Endothelial cell of umbilical vein (primary cell): ENCODE data around the gene IP6K3. TPM values are rescaled to one million over a fixed set of nuclear protein-coding genes. Genes with fewer than 3 reads are reported as not detected.

ENCODE experiments used
- BruUV-seq: library from RNA; stranded (reverse); fragments of 400-500 nt; replicated peaks from 2 replicates; lab custom pipeline; 2021; lab: Mats Ljungman, UMichigan
- CTCF ChIA-PET: fragments of 300-600, 350-600 bp; sonication (Branson Sonifier 250); formaldehyde crosslinking; loops from one replicate; lab custom pipeline; 2021; ENCODE audit warnings: antibody characterized with exemption, inconsistent platforms; lab: Charles Lee
- POLR2A ChIA-PET: fragments of 300-600, 350-600 bp; sonication (Branson Sonifier 250); formaldehyde crosslinking; loops from one replicate; lab custom pipeline; 2021; ENCODE audit warnings: antibody characterized with exemption, inconsistent platforms; lab: Charles Lee
- DNase-seq: peaks from one replicate; pipeline ENCODE4 v3.0.0-alpha.2; 2011; ENCODE audit warnings: low read depth, low spot score
- FAIRE-seq: peaks from 2 replicates; lab custom pipeline; 2011; peaks lifted over from hg19 to GRCh38; lab: Jason Lieb, UNC
- H2AFZ ChIP-seq: 2 replicates; pipeline ENCODE4 v1.6.0; 2012; ENCODE audit warnings: low read depth, low read length, control low read depth, inconsistent platforms
- H3K27ac ChIP-seq: 2 replicates; pipeline ENCODE4 v1.5.1; 2011; ENCODE audit warnings: low read depth, mild to moderate bottlenecking, control low read depth, low read length, moderate library complexity; ENCODE audit not compliant: insufficient read depth
- H3K27me3 ChIP-seq, 2 experiments: 2 replicates each; pipeline versions ENCODE4 v1.6.0 to v1.6.1; 2011; ENCODE audit warnings: low read length in 2 of 2, mixed read lengths in 1 of 2; ENCODE audit not compliant: control insufficient read depth in 2 of 2, insufficient read depth in 2 of 2
- H3K36me3 ChIP-seq, 2 experiments: 2 replicates in 1 of 2; 3 replicates in 1 of 2; pipeline ENCODE4 v1.5.1; 2011; ENCODE audit warnings: low read length in 2 of 2, mild to moderate bottlenecking in 1 of 2, moderate library complexity in 1 of 2; ENCODE audit not compliant: control insufficient read depth in 2 of 2, insufficient read depth in 2 of 2; ENCODE audit errors: extremely low read depth in 1 of 2
- H3K4me1 ChIP-seq: 3 replicates; pipeline ENCODE4 v1.5.1; 2011; ENCODE audit warnings: mild to moderate bottlenecking, low read length; ENCODE audit not compliant: control insufficient read depth, insufficient read depth; ENCODE audit errors: extremely low read depth
- H3K4me2 ChIP-seq: 2 replicates; pipeline ENCODE4 v1.6.1; 2011; ENCODE audit warnings: low read length, control low read depth, mixed read lengths; ENCODE audit not compliant: insufficient read depth
- H3K4me3 ChIP-seq, 3 experiments: fragments of 200-600 bp in 1 of 3; sonication (generic), shearing (Covaris generic) in 1 of 3; replicated peaks in 1 of 3; 2 replicates each; pipeline ENCODE4 v1.5.1; 2011 to 2016; ENCODE audit warnings: control low read depth in 3 of 3, low read length in 3 of 3, mild to moderate bottlenecking in 2 of 3, inconsistent platforms in 1 of 3, low read depth in 1 of 3, moderate library complexity in 1 of 3; ENCODE audit not compliant: insufficient read depth in 1 of 3
- H3K79me2 ChIP-seq: 2 replicates; pipeline ENCODE4 v1.6.0; 2012; ENCODE audit warnings: low read length, inconsistent platforms; ENCODE audit not compliant: control insufficient read depth, insufficient read depth
- H3K9ac ChIP-seq: replicated peaks from 2 replicates; pipeline ENCODE3; 2011; ENCODE audit warnings: low read length, control low read depth; ENCODE audit not compliant: insufficient read depth; ENCODE audit errors: extremely low read depth
- H3K9me1 ChIP-seq: replicated peaks from 3 replicates; pipeline ENCODE4 v1.6.0; 2011; ENCODE audit warnings: mild to moderate bottlenecking, low read length; ENCODE audit not compliant: control insufficient read depth, insufficient read depth; ENCODE audit errors: extremely low read depth
- H3K9me3 ChIP-seq: replicated peaks from 2 replicates; pipeline ENCODE4 v1.5.1; 2012; ENCODE audit warnings: low read length, inconsistent platforms; ENCODE audit not compliant: control insufficient read depth, insufficient read depth
- H4K20me1 ChIP-seq: replicated peaks from 2 replicates; pipeline ENCODE3; 2011; ENCODE audit warnings: mild to moderate bottlenecking, low read length; ENCODE audit not compliant: control insufficient read depth, insufficient read depth; ENCODE audit errors: extremely low read depth
- CTCF ChIP-seq, 2 donors: IDR thresholded peaks; 1 replicate in 1 of 2; 2 replicates in 1 of 2; pipeline ENCODE4 v1.5.1; 2011; ENCODE audit warnings: low read length in 2 of 2, mild to moderate bottlenecking in 2 of 2, moderate library complexity in 2 of 2, control low read depth in 1 of 2, inconsistent platforms in 1 of 2, low read depth in 1 of 2; ENCODE audit not compliant: insufficient read depth in 1 of 2; ENCODE audit errors: extremely low read depth in 1 of 2
- EZH2 ChIP-seq: IDR thresholded peaks from 2 replicates; pipeline ENCODE4 v1.6.1; 2012; ENCODE audit warnings: borderline replicate concordance, low read depth, mild to moderate bottlenecking, moderate library complexity, low read length, inconsistent platforms; ENCODE audit not compliant: severe bottlenecking
- FOS ChIP-seq: IDR thresholded peaks from 2 replicates; pipeline ENCODE4 v1.6.1; 2011; ENCODE audit warnings: mild to moderate bottlenecking, low read length, moderate library complexity, borderline replicate concordance; ENCODE audit not compliant: insufficient read depth
- GATA2 ChIP-seq: IDR thresholded peaks from 2 replicates; pipeline ENCODE4 v1.7.0; 2011; ENCODE audit warnings: low read depth, mild to moderate bottlenecking, moderate library complexity, mixed read lengths, low read length; ENCODE audit not compliant: insufficient read length, insufficient read depth
- JUN ChIP-seq: IDR thresholded peaks from 2 replicates; pipeline ENCODE4 v1.6.1; 2011; ENCODE audit warnings: borderline replicate concordance, low read depth; ENCODE audit not compliant: insufficient read length, insufficient read depth
- MAX ChIP-seq: IDR thresholded peaks from 2 replicates; pipeline ENCODE4 v1.6.1; 2011; ENCODE audit not compliant: insufficient read depth, insufficient read length
- MYC ChIP-seq: IDR thresholded peaks from one replicate; pipeline ENCODE4 v1.6.1; 2011; ENCODE audit warnings: mild to moderate bottlenecking, low read depth, low read length
- POLR2A ChIP-seq: IDR thresholded peaks from 2 replicates; pipeline ENCODE4 v1.6.1; 2012; ENCODE audit warnings: low read depth, mild to moderate bottlenecking, control low read depth, low read length
- POLR2AphosphoS5 ChIP-seq: IDR thresholded peaks from 2 replicates; pipeline ENCODE4 v1.6.1; 2012; ENCODE audit warnings: low read depth, mild to moderate bottlenecking, control low read depth, low read length, moderate library complexity; ENCODE audit not compliant: insufficient read depth
- dilution Hi-C: fragments of 300-500 bp; cut with MboI; formaldehyde crosslinking; loops from one replicate; pipeline ENCODE4 v1.15.0; 2019; ENCODE audit warnings: low sequenced_read_pairs; ENCODE audit not compliant: extremely low pct_ligation_motif_present
- intact Hi-C: fragments of 100-400 bp; cut with micrococcal nuclease; formaldehyde crosslinking; loops from one replicate; pipeline ENCODE4 v1.10.0; 2022
- polyA plus RNA-seq, 4 experiments: library from polyadenylated mRNA; depleted of rRNA in 3 of 4; stranded (reverse) in 3 of 4; unstranded in 1 of 4; fragments of >200 nt; gene quantifications; 2 replicates each; pipeline versions ENCODE4 v1.2.1 to v1.2.3, GENCODE V29; 2011 to 2012; ENCODE audit warnings: missing spikeins in 1 of 4
- total RNA-seq: library from RNA; stranded (reverse); gene quantifications from 2 replicates; pipeline ENCODE4 v1.2.3, GENCODE V29; 2021

Gene IP6K3
- total and polyA plus RNA-seq, 2 donors (not counting 3 experiments of a cell fraction or from before 2014, with no cell fraction given) = not detected

DNA sequence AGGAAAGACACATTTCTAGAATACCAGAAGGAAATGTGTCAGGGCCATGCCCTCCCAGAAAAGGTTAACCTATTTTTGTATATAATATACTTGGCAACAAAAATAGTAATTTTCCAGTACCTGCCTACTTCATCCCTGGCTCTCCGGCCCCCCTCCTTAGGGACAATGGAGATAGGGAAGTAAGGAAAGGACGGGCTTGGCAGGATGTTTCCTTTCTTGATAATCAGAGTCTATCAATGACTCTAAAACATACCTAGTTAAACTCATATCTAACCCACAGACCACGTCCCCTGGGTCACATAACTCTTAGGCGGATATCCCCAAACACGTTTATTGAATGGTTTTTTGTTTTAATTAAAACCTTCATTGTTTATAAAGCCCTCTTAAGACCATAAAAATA is 47.0 kb downstream of the IP6K3 start:
- BruUV-seq = no TSS peak
- Histone ChIP-seq H3K4me2 (peak overlapping the region; percentile 19), H3K27me3 (no peaks in the 10 kb centered on the region), H3K4me3 (no peak overlapping the region), H3K27ac (no peak overlapping the region), H2AFZ (no peak overlapping the region), H3K9ac (no peak overlapping the region), H3K79me2 (peaks cover 3% of the 10 kb centered on the region), H3K9me3 (no peaks in the 10 kb centered on the region), H3K9me1 (no peaks in the 10 kb centered on the region), H3K36me3 (peaks cover 0 to 3% of the 10 kb centered on the region in 2 experiments), H3K4me1 (peaks cover 53% of the 10 kb centered on the region), H4K20me1 (no peaks in the 10 kb centered on the region)
- DNase-seq (peak; percentile 39), FAIRE-seq (peak; percentile 40)
- intact Hi-C loops = loop anchor here (1.0 to 2.0 kb wide), 4 partner anchors 26 to 114 kb away; no protein-coding TSS in a partner anchor
- CTCF ChIA-PET = interaction anchor here (0.9 to 2.3 kb wide), 14 partner anchors 9 to 120 kb away, joined by 4 to 97 read pairs (median 8); partner anchors contain the start of genes BAK1 and UQCC2
- dilution Hi-C loops = no loop called here
- TF ChIP-seq FOS (no peak), POLR2A (peak; percentile 32)
- POLR2A ChIA-PET = no interaction called here

GRCh38 chr6:33699131-33699530 is 47.6 kb downstream of the IP6K3 start:
- H3K27me3 ChIP-seq = no peaks in the 10 kb centered on the region
- no TSS peak for BruUV-seq
- H3K79me2 ChIP-seq = peaks cover 3% of the 10 kb centered on the region
- no peaks in the 10 kb centered on the region for H3K9me1 ChIP-seq
- peaks cover 59% of the 10 kb centered on the region for H3K4me1 ChIP-seq
- H3K4me3 ChIP-seq = no peak overlapping the region
- ChIA-PET CTCF (no interaction called here), POLR2A (no interaction called here)
- no peaks in the 10 kb centered on the region for H4K20me1 ChIP-seq
- H3K36me3 ChIP-seq = peaks cover 0 to 3% of the 10 kb centered on the region in 2 experiments
- dilution Hi-C loops (no loop called here), intact Hi-C loops (no loop called here)
- peak; percentile 81 for DNase-seq
- TF ChIP-seq GATA2 = no peak
- no peak for TF ChIP-seq CTCF (IDR thresholded peaks at IDR 0.05; ENCODE audit: extremely low read depth in 1 of 2, insufficient read depth in 1 of 2, low read depth in 1 of 2, low read length in 2 of 2)
- TF ChIP-seq MYC = no peak
- no peak for TF ChIP-seq JUN
- TF ChIP-seq FOS = no peak
- TF ChIP-seq POLR2A = no peak
- no peak for TF ChIP-seq EZH2
- no peak for TF ChIP-seq MAX
- TF ChIP-seq POLR2AphosphoS5 = no peak
- H2AFZ ChIP-seq = no peak overlapping the region
- no peak overlapping the region for H3K27ac ChIP-seq
- H3K4me2 ChIP-seq = peak overlapping the region; percentile 19
- H3K9me3 ChIP-seq = no peaks in the 10 kb centered on the region
- no peak for FAIRE-seq
- no peak overlapping the region for H3K9ac ChIP-seq
